Measurements from ENCODE around the gene C2. TPM values are rescaled to one million over a fixed set of nuclear protein-coding genes. Genes with fewer than 3 reads are reported as not detected.

Gene C2
- polyA plus RNA-seq, 6 donors from 2014 or later, result 0.31 TPM; not detected in 5

Other genes starting within 250 kb of the C2 start
- gene LY6G5C, start 246.7 kb upstream of the C2 start, polyA plus RNA-seq (ENCODE audit: low read depth in 6 of 6), result 1 to 10 TPM in 1 of 6 donors, under 1 TPM in 3, not detected in 2; 0.48 to 1.6 (median 0.92) TPM
- gene ABHD16A, start 224.4 kb upstream of the C2 start, polyA plus RNA-seq (ENCODE audit: low read depth in 6 of 6), result 10 to 100 TPM; 27.3 to 45.3 (median 33.4) TPM
- gene LY6G6F, start 220.9 kb upstream of the C2 start, polyA plus RNA-seq (ENCODE audit: low read depth in 6 of 6), result 1 to 10 TPM in 1 of 6 donors, under 1 TPM in 2, not detected in 3; 0.60 to 1.8 (median 0.75) TPM
- gene LY6G6D, start 212.4 kb upstream of the C2 start, polyA plus RNA-seq (ENCODE audit: low read depth in 6 of 6), result not detected
- not detected for gene LY6G6C, start 206.0 kb upstream of the C2 start, polyA plus RNA-seq (ENCODE audit: low read depth in 6 of 6)
- gene MPIG6B, start 204.3 kb upstream of the C2 start, polyA plus RNA-seq (ENCODE audit: low read depth in 6 of 6), result 1 to 10 TPM in 5 of 6 donors, not detected in 1; 3.0 to 5.1 (median 3.7) TPM
- 10 to 100 TPM; 57.1 to 87.6 (median 82.1) TPM for gene DDAH2, start 198.4 kb upstream of the C2 start, polyA plus RNA-seq (ENCODE audit: low read depth in 6 of 6)
- gene CLIC1, start 191.2 kb upstream of the C2 start, polyA plus RNA-seq (ENCODE audit: low read depth in 6 of 6), result 100 to 1,000 TPM; 536 to 743 (median 628) TPM
- 1 to 10 TPM in 5 of 6 donors, not detected in 1; 1.9 to 9.3 (median 2.6) TPM for gene MSH5, start 187.7 kb upstream of the C2 start, polyA plus RNA-seq (ENCODE audit: low read depth in 6 of 6)
- under 1 TPM in 1 of 6 donors, not detected in 5; 0.96 TPM for gene SAPCD1, start 165.1 kb upstream of the C2 start, polyA plus RNA-seq (ENCODE audit: low read depth in 6 of 6)
- under 1 TPM in 2 of 6 donors, not detected in 4; 0.13 to 0.29 TPM for gene VWA7, start 150.4 kb upstream of the C2 start, polyA plus RNA-seq (ENCODE audit: low read depth in 6 of 6)
- gene VARS1, start 132.0 kb upstream of the C2 start, polyA plus RNA-seq (ENCODE audit: low read depth in 6 of 6), result 10 to 100 TPM; 42.2 to 70.6 (median 50.3) TPM
- gene LSM2, start 120.8 kb upstream of the C2 start, polyA plus RNA-seq (ENCODE audit: low read depth in 6 of 6), result 100 to 1,000 TPM in 1 of 6 donors, 10 to 100 TPM in 5; 75.4 to 107 (median 92.4) TPM
- 1 to 10 TPM in 1 of 6 donors, under 1 TPM in 4, not detected in 1; 0.45 to 1.4 (median 0.71) TPM for gene HSPA1L, start 112.4 kb upstream of the C2 start, polyA plus RNA-seq (ENCODE audit: low read depth in 6 of 6)
- gene HSPA1A, start 112.2 kb upstream of the C2 start, polyA plus RNA-seq (ENCODE audit: low read depth in 6 of 6), result 10 to 100 TPM in 2 of 6 donors, 1 to 10 TPM in 3, under 1 TPM in 1; 0.23 to 12.1 (median 7.9) TPM
- gene HSPA1B, start 100.0 kb upstream of the C2 start, polyA plus RNA-seq (ENCODE audit: low read depth in 6 of 6), result 1 to 10 TPM; 1.1 to 2.8 (median 1.8) TPM
- gene NEU1, start 64.9 kb upstream of the C2 start, polyA plus RNA-seq (ENCODE audit: low read depth in 6 of 6), result 10 to 100 TPM; 10.9 to 19.5 (median 18.2) TPM
- gene SLC44A4, start 48.7 kb upstream of the C2 start, polyA plus RNA-seq (ENCODE audit: low read depth in 6 of 6), result not detected
- gene EHMT2, start 30.0 kb upstream of the C2 start, polyA plus RNA-seq (ENCODE audit: low read depth in 6 of 6), result 10 to 100 TPM; 29.9 to 50.7 (median 35.9) TPM
- under 1 TPM in 1 of 6 donors, not detected in 5; 0.20 TPM for gene ZBTB12, start 25.6 kb upstream of the C2 start, polyA plus RNA-seq (ENCODE audit: low read depth in 6 of 6)
- 1 to 10 TPM in 3 of 6 donors, under 1 TPM in 1, not detected in 2; 0.68 to 1.6 (median 1.1) TPM for gene CFB, start 18.4 kb downstream of the C2 start, polyA plus RNA-seq (ENCODE audit: low read depth in 6 of 6)
- 100 to 1,000 TPM in 1 of 6 donors, 10 to 100 TPM in 5; 59.1 to 104 (median 65.3) TPM for gene NELFE, start 31.3 kb downstream of the C2 start, polyA plus RNA-seq (ENCODE audit: low read depth in 6 of 6)
- gene SKIC2, start 31.5 kb downstream of the C2 start, polyA plus RNA-seq (ENCODE audit: low read depth in 6 of 6), result 10 to 100 TPM; 10.7 to 21.0 (median 18.1) TPM
- gene DXO, start 44.4 kb downstream of the C2 start, polyA plus RNA-seq (ENCODE audit: low read depth in 6 of 6), result 10 to 100 TPM; 15.5 to 24.0 (median 20.5) TPM
- under 1 TPM in 3 of 6 donors, not detected in 3; 0.27 to 0.54 (median 0.29) TPM for gene C4A, start 54.3 kb downstream of the C2 start, polyA plus RNA-seq (ENCODE audit: low read depth in 6 of 6)
- gene C4B, start 87.1 kb downstream of the C2 start, polyA plus RNA-seq (ENCODE audit: low read depth in 6 of 6), result 1 to 10 TPM in 1 of 6 donors, under 1 TPM in 1, not detected in 4; 0.60 to 1.0 TPM
- not detected for gene CYP21A2, start 110.7 kb downstream of the C2 start, polyA plus RNA-seq (ENCODE audit: low read depth in 6 of 6)
- under 1 TPM in 2 of 6 donors, not detected in 4; 0.23 to 0.44 TPM for gene TNXB, start 181.6 kb downstream of the C2 start, polyA plus RNA-seq (ENCODE audit: low read depth in 6 of 6)
- 10 to 100 TPM; 25.7 to 35.0 (median 32.4) TPM for gene ATF6B, start 200.5 kb downstream of the C2 start, polyA plus RNA-seq (ENCODE audit: low read depth in 6 of 6)
- gene FKBPL, start 202.6 kb downstream of the C2 start, polyA plus RNA-seq (ENCODE audit: low read depth in 6 of 6), result 1 to 10 TPM in 5 of 6 donors, not detected in 1; 1.0 to 3.4 (median 1.6) TPM
- gene PRRT1, start 224.2 kb downstream of the C2 start, polyA plus RNA-seq (ENCODE audit: low read depth in 6 of 6), result not detected
- gene PPT2, start 226.4 kb downstream of the C2 start, polyA plus RNA-seq (ENCODE audit: low read depth in 6 of 6), result 1 to 10 TPM in 4 of 6 donors, under 1 TPM in 1, not detected in 1; 0.96 to 3.0 (median 2.0) TPM
- gene EGFL8, start 236.9 kb downstream of the C2 start, polyA plus RNA-seq (ENCODE audit: low read depth in 6 of 6), result not detected
- 10 to 100 TPM in 5 of 6 donors, 1 to 10 TPM in 1; 9.1 to 20.6 (median 13.1) TPM for gene AGPAT1, start 248.4 kb downstream of the C2 start, polyA plus RNA-seq (ENCODE audit: low read depth in 6 of 6)

Data from naive B cell (primary cell).